Endometrial microvascular endothelial cells (primary cell): ENCODE measurements around the gene ZFPL1. TPM values are rescaled to one million over a fixed set of nuclear protein-coding genes. Genes with fewer than 3 reads are reported as not detected.

ENCODE experiments used
- in situ Hi-C: cut with HindIII; loops from 2 replicates; pipeline ENCODE4 v1.10.0; 2017; ENCODE audit warnings: low sequenced_read_pairs, low pct_unique_long_range_greater_than_20kb; ENCODE audit errors: inconsistent ontology term
- total RNA-seq: library from RNA; depleted of rRNA; stranded (reverse); fragments of >200 nt; gene quantifications from one replicate; pipeline ENCODE4 v1.2.3, GENCODE V29; 2015; ENCODE audit errors: inconsistent ontology term

ZFPL1 gene
- total RNA-seq, 1 donor from 2014 or later, result 33.8 TPM

DNA sequence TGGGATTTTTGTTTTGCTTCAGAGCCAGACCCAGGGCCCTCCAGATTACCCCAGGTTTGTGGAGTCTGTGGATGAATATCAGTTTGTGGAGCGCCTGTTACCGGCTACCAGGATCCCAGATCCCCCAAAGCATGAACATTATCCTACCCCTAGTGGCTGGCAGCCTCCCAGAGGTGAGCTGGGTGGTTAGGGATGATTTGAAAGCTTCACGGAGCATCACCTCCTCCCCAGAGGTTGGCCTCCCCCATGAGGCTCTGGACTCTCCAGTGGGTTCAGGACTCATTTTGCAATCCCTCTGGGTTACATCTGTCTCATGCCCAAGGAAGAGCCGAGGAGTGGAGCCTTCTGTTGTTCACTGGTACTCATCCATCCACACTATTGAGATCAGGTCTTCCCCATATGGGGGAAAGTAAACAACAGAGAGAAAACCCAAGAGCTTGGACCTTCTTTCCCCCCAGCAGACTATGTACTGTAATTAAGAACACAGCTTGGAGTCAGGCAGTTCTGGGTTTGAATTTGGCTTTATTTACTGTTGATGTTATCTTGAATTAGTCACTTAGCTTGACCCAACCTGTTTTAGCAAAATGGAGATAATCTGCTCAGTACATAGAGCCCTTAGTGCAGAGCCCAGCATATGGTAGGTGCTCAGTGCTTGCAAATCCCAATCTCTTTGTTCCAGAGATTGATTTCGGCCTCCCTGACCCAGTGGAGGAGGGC is 40.6 kb downstream of the ZFPL1 start:
- in situ Hi-C loops, result no loop called here

DNA sequence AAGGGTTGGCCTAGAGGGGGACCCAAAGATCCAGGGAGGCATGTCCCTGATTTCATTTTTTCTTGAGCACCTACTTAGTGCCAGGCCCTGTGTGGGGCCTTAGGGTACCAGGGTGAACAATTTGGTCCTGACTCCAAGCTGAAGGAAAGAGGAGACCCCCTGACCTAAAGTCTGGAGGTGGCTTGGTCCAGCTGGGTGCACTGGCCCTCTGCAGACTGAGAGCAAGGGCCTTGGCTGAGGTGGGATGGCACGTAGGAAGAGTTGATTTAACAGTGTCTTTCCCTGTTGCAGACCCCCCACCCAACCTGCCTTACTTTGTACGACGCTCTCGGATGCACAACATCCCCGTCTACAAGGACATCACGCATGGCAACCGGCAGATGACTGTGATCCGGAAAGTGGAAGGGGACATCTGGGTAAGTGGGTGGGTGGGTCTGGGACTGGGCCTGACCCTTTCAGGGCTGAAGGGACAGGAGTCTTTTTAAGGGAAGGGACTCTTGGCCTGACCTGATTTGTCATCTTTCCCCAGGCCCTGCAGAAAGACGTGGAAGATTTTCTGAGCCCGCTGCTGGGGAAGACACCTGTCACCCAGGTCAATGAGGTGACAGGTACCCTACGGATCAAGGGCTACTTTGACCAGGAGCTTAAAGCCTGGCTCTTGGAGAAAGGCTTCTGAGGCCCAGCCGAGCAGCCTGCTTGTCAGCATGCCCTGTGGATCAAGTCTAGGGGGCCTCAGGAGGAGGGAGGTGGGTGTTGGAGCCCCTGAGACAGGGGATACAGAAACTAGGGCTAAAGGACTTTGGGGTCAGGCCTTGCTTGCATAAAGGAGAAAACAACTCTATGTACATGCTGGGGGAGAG is 41.4 kb downstream of the ZFPL1 start:
- in situ Hi-C loops, result no loop called here

DNA sequence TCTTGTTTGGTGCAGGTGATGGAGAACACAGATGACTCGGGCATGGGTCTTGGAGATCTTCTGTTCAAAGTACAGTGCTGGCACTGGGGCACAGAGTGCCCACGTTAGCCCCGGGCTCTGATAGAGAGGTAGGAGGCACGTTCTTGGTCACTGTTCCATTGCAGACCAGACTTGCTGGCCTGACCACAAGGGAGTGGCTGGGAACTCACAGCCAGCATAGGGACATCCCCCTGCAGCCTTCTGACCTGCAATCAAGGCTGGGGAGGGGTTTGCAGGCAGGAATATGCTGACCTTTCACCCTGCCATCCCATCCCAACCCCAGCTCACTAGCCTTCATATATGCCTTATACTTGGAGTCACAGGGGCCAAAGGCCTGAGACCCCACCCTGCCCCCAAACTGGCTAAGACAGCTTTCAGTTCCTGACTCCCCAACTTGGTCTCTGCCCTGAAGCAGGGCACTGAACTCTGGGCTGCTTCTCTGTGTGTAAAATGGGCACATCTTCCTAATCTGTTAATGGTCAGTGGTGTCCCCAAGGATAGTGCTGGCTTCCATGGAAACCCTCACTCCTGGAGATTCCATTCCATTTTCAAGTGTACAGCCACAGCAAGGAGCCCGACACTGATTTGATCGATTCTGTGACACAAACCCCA is 42.7 kb downstream of the ZFPL1 start:
- in situ Hi-C loops, result no loop called here

DNA sequence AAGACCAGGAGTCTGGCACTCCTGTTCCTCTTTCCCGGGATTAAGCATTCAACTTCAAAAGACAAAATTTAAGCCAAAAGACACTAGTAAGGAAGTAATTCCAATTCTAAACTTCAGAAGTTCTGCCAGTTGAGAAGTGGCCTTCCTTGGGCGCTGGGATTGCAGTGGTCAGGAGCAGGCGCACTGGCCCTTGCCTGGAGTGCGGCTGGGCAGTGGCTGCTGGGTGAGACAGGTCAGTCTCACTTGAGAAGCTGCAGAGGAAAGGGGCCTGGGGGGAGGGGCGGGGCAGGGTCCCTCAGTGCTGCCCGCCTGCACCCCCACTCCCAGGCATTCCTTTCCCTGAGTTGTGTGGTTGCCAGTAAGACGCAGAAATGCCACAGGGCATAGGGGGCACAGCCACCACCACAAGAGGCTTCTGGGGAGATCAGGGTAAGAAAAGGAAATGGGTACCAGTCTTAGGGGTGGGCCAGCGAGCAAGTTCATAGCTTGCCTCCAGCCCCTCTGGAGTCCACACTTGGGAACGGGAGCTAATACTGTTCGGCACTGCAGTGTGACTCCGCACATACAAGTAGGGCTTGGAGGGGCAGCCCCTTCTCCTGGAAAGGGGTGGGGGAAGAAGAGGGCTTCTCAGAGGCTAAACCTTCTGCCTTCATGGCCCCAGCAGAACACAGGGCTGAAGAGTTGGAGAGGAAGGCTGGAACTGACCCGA is 43.6 kb downstream of the ZFPL1 start:
- in situ Hi-C loops, result no loop called here

DNA sequence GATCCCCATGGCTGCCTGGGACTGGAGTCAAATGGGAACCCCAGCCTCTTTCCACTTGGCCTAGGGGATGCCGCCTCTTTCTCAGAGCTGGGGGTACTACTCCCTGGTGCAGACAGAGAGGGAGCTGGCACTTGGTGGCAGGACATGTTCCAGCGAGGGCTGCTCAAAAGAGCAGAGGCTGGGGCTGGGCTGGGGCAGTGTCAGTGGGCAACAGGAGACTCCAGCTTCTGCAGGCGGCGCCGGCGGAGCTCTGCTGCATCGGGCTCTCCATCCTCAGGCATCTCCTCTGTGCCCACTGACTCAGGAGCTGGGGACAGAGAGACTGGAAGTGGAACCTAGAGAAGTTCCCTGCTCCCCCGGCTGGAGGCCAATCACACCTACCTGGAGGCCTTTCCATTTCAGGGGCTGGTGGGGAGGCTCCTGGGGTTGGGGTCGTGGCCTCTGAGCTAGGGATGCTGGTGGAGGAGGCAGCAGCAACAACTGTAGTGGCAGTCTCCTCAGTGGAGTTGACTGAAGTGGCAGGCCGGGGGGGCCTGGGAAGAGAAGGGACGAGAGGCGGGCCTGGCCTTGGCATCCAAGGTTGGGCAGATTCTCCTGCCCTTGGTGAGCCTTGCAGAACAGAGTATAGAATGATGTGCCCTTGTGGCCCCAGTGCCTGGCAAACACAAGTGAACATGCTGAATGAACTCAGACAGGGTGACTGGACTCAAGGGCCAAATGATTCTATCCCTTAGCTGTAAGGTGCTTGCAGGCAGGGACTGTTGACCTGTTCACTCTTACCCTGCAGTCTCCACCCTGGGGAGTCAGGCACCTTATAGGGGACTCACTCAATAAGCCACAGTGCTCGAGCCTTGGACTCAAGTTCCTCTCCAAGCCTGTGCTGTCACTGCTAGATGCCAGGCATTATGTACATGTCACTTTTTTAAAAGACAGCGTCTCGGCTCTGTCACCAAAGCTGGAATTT is 44.4 kb downstream of the ZFPL1 start:
- in situ Hi-C loops, result no loop called here

DNA sequence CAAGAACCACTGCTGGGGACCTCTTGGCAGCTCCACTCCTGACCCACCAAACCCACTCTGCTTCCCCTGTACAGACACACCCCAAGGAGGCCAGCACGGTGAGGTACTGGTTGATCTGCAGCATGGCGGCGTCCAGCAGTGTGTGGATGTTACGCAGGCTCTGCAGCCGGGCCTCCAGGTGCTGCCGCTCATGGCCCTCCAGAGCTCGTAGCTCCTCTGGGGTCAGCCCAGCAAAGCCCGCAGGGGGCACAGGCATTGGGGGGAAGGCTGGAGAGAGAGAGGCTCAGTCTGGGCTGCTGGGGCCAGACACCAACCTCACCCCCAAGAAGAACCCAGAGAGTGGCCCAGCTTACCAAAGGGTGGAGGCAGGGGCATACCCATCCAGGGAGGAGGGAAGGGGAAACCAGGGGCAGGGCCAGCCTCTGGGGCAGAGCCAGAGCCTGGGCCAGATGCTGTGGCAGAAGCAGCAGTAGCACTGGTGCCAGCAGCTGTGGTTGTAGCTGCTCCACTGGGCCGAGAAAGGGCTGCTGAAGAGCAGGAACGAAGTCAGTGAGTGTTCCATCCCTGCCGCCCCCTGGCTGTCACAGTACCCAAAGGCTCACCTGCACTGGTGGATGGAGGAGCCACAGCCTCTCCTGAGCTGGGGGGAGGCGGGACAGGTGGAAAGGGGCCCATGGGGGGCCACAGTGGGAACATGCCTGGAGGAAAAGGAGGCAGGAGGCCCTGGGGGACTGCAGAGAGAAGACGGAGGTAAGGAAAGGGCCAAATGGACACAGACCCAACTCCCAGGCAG is 45.8 kb downstream of the ZFPL1 start:
- in situ Hi-C loops, result no loop called here

DNA sequence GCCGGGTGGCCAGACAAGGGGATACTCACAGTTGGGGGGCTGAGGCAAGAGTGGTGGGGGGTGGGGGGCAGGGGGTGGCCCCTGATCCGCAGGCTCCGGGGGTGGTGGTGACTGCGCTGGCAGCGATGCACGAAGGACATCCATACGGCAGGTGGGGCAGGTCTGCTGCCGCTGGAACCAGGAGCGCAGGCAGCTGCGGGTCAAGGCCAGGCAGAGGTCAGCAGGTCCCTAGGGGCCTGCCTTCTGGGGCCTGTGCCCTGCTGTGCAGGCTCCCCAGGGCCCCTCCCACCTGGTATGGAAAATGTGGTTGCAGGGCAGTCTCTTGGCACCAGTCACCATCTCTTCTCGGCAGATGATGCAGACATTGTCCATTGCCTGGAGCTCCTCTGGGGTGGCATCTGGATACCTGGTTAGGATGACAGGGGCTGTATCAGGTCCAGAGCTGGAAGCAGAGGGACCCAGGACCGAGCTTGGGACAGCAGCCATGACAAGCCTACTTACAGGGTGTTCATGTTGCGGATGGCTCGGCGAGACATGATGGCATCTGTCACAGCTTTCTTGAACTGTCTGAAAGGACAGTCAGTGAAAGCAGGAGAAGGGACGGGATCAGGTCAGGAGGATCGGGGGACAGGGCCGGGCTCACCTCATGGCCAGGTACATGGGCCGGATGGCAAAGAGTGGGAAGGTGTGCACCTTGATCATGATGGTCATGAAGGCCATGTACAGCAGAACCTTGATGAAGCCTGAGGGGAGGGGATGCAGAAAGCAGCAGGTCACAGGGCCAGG is 46.8 kb downstream of the ZFPL1 start:
- in situ Hi-C loops, result no loop called here

DNA sequence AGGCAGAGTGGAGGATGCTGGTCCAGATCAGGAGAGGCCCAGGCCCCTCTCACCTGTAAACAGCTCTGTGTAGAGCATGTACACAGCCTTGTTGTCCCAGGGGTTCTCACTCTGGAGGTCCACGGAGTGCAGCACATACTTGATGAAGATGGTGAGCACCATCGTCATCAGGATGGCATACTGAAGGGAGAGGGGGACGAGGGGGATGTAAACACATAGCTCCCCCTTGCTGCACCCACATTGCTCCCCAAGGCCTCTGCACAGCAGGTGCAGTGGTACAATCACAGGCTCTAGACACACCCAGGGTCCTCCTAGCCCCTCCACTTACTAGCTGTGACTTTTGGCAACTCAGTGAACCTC is 47.4 kb downstream of the ZFPL1 start:
- in situ Hi-C loops, result no loop called here

DNA sequence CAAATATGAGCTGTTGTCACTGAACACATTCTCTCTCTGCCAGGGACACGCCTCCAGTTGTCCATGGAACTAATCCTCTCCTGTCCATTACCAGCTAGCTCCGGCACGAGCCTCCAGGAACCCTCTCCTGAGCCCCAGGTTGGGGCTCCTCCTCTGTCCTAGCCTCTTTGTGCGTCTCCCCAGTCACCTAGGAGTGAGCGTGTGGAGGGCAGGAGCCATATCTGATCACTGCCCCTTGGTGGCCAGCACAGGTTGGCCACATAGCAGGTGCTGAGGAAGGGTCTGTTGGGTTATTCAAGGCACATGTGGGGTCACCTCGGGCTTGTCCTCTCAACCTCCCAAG is 47.8 kb downstream of the ZFPL1 start:
- in situ Hi-C loops, result no loop called here

DNA sequence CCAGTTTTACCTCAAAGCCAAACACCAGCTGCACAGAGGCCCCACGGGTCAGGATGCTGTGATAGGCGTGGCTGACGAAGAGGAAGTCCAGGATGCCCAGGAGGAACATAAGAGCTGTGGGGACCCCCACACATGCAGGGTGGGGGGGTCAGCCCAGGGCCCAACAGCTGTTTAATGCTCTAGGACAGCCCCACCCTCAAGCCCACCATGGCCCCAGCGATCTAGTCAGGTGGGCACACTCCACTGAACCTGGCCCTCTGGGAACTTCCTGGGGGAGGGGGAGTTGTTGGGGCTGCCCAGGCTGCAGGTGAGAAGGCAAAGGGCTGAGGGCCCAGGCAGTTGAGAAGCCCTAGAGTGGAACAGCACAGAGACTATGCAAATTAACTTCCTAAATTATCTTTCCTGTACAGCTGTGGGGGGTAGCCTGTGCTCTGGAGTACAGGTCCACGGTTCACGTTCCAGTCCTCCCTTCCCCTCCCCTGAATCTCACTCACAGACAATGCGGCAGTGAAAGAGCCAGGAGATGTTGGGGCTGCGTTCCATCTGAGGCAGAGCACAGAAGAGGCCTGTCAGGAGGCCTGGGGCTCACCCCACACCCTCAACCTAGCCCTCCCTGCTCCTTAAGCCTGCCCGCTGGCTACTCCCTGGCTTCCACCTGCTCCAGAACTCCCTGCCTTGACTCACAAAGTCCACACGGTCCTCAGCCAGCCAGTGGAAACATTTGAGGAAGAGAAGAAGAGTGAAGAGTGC is 48.4 kb downstream of the ZFPL1 start:
- in situ Hi-C loops, result no loop called here

DNA sequence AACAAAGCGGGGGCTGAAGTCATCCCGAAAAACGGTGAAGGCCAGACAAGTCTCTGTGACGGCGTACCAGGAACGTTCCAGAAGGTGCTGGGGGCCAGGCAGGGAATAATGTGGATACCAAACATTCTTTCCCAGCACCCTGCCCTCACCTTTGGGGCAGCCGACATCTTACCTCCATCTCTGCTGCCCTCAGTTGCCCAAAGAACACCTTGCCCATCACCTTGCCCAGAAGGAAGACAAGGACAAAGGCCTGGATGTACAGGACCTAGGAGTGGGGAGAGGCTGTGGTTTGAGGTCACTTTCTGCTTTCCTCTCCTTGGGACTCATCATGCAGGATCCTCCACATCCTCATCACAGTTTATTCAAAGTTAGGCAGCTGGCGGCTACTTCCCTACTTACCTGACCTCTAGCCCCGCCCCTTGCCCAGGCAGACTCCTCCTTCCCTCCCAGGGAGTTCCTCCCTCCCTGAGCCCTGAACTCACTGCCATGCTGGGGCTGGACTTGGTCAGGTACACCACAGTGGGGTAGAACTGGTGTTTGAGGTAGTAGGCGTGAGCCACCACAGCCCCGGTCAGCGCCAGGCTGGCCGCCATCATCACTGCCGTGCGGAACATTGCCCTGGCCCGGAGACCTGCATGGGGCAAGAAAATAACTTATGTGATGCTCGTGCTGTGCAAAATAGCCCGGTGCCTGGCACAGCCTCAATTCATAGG is 49.1 kb downstream of the ZFPL1 start:
- in situ Hi-C loops, result no loop called here

DNA sequence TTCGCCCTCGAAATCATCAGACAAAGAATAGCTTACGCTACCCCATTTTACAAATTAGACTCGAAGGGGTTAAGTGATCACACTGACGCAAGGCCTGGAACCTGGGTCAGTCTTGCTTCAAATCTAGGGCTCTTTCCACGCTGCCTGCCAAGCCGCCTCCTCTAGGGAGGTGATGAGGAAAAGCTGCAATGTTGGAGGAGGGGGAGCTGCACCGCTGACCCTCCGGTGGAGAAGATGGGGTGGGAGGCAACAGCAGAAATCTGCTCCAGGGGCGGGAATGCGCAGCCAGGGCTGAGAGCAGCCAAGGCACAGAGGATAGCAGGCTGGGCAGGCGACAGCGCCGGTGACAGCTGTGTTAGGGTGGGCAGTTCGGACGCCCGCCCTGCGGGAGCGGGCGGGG is 49.7 kb downstream of the ZFPL1 start:
- in situ Hi-C loops, result no loop called here

DNA sequence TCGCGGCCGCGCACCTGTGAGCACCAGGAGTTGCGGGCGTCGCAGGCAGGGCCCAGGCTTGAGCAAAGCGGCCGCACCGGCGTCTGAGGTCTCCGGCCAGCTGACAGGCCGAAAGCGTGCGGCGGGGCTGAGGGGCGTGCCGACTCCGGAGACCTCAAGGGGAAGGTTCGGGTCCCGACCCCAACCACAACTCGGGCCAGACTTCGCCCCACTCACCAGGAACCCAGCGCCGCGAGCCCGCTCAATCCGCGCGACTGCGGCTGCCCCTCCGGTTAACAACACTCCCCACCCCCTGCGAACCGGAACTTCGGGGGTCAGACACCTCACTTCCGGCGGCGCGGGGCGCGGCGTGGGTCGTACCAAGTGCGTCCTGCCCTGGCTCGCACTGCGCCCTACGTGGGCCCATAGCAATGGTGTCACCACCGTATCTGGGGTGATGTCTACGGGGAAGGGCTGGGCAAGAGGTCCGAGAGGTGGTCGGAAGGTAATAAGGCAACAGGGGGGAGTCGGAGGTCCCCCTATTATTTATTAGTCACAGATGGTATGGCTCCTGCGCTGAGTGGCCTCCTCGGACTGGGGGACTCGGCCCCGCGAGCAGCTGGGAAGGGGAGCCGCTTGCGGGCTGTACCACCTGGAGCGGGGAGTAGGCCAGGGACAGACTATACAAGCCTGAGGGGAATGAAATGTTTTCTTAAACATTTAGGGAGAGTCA is 50.4 kb downstream of the ZFPL1 start, which contains the start of gene SYVN1:
TSS of gene SYVN1 (minus strand) at position 280 of the 712 bp plus-strand sequence. CDS start 918 bp downstream, outside the sequence.
- in situ Hi-C loops, result no loop called here

DNA sequence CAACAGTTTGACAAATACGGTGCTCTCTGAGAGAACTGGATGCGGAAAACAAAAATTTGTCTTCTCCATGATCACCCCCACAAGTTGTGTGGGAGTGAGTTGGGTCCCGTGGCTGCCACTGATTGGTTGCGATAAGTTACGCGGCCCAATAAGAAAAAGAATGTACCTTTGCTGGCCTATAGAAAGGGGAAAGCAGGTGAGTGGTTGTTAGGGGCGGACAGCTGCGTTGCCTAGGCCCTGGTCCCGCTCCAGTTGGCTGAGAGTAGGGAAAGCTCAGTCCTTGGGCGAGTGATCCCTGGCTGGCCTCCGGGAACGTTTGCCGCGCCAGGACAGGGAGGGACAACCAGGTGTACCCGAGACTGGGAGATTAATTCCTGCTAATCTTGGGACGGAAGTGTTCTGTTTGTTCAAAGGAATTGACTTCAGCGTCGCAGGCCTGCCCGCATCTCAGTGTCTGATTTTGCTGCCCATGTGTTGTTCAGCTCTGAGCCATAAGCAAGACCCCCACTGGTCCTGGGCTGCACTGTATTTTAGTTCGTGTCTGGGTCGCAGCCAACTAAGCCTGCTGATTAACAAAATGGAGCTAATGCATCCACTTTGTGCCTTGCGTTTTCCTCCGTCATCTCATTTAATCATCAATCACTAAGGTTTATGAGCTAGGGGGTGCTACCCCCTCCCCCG is 51.1 kb downstream of the ZFPL1 start:
- in situ Hi-C loops, result no loop called here
